ENCODE measurements around the gene DUSP1. TPM values are rescaled to one million over a fixed set of nuclear protein-coding genes. Genes with fewer than 3 reads are reported as not detected.

Gene DUSP1
- total RNA-seq, 1 experiment from 2014 or later: 16.6 TPM

GRCh38 chr5:172800088-172800551, 29.1 kb upstream of the DUSP1 start:
- BruUV-seq (replicated peaks): no TSS peak
- peaks cover 7 to 50% of the 10 kb centered on the region in 2 experiments; a peak in 3 of 4 replicates for H3K4me1 ChIP-seq (ENCODE audit: control insufficient read depth in 1 of 2, insufficient read depth in 2 of 2, low read length in 2 of 2)
- POLR2A ChIA-PET: interaction anchor here (1.4 to 1.6 kb wide), 2 partner anchors 22 to 29 kb away, joined by 4 to 5 read pairs; partner anchors contain the start of gene DUSP1
- no peaks in the 10 kb centered on the region for H3K79me2 ChIP-seq (ENCODE audit: insufficient read depth, low read length)
- no peak overlapping the region for H3K4me2 ChIP-seq (ENCODE audit: low read length)
- RAD21 ChIA-PET (ENCODE audit: low non-redundant PET in 1 of 2, low total read pairs in 2 of 2, uncharacterized antibody in 2 of 2, unreplicated experiment in 2 of 2): no interaction called here
- CTCF ChIA-PET: interaction anchor here (0.9 to 1.4 kb wide), 2 partner anchors 28 to 83 kb away, joined by 3 read pairs; no protein-coding TSS in a partner anchor
- no peaks in the 10 kb centered on the region for H3K9me2 ChIP-seq (ENCODE audit: insufficient read depth)
- H3K4me3 ChIP-seq (replicated peaks in 1 of 2; ENCODE audit: low read depth in 1 of 2, low read length in 2 of 2): no peak overlapping the region
- no peaks in the 10 kb centered on the region for H4K20me1 ChIP-seq (ENCODE audit: insufficient read depth)
- intact Hi-C loops (cut with micrococcal nuclease): no loop called here
- no peak for DNase-seq (ENCODE audit: low read depth, low spot score)
- no peaks in the 10 kb centered on the region for H3K36me3 ChIP-seq (ENCODE audit: control insufficient read depth in 1 of 2, insufficient read depth in 2 of 2, low read length in 2 of 2)
- H3K27me3 ChIP-seq (ENCODE audit: insufficient read depth, low read length): no peaks in the 10 kb centered on the region
- no peak overlapping the region for H3K9ac ChIP-seq (ENCODE audit: low read length)
- no peak overlapping the region for H2AFZ ChIP-seq (ENCODE audit: low read depth, low read length, poor library complexity, severe bottlenecking)
- H3K9me3 ChIP-seq (ENCODE audit: control insufficient read depth in 1 of 2, insufficient read depth in 1 of 2, low read depth in 1 of 2, low read length in 2 of 2): no peaks in the 10 kb centered on the region
- H3K27ac ChIP-seq (ENCODE audit: low read depth, low read length): no peak overlapping the region
- no peak for TF ChIP-seq CEBPB (IDR thresholded peaks at IDR 0.05; ENCODE audit: low read depth)
- ATAC-seq: no peak

DNA sequence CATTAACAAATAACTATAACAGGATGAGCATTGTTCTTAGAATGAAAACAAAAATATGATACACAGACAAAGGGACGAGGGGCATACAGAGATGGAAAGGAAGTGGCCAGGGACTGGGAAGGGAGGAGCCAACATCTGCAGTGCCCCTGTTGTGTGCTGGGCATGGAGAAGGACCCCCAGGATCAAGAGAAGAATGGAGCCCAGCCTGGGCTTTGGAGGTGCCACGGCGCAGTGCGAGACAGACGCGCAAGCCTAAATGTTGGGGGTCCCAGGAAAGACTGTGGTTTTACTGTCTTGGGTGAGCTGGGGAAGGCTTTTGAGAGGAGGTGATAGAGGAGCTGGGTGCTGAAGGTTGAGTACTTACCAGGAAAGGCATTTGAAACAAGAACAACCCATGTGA, 28.4 kb upstream of the DUSP1 start:
- DNase-seq (ENCODE audit: low read depth, low spot score) (no peak), ATAC-seq (no peak)
- Histone ChIP-seq H3K9ac (ENCODE audit: low read length) (no peak overlapping the region), H2AFZ (ENCODE audit: low read depth, low read length, poor library complexity, severe bottlenecking) (no peak overlapping the region), H3K9me2 (ENCODE audit: insufficient read depth) (no peaks in the 10 kb centered on the region), H3K27me3 (ENCODE audit: insufficient read depth, low read length) (no peaks in the 10 kb centered on the region), H3K4me2 (ENCODE audit: low read length) (no peak overlapping the region), H4K20me1 (ENCODE audit: insufficient read depth) (no peaks in the 10 kb centered on the region), H3K36me3 (ENCODE audit: control insufficient read depth in 1 of 2, insufficient read depth in 2 of 2, low read length in 2 of 2) (no peaks in the 10 kb centered on the region), H3K9me3 (ENCODE audit: control insufficient read depth in 1 of 2, insufficient read depth in 1 of 2, low read depth in 1 of 2, low read length in 2 of 2) (no peaks in the 10 kb centered on the region), H3K4me1 (ENCODE audit: control insufficient read depth in 1 of 2, insufficient read depth in 2 of 2, low read length in 2 of 2) (peaks cover 7 to 51% of the 10 kb centered on the region in 2 experiments; a peak in 3 of 4 replicates), H3K27ac (ENCODE audit: low read depth, low read length) (no peak overlapping the region), H3K79me2 (ENCODE audit: insufficient read depth, low read length) (no peaks in the 10 kb centered on the region), H3K4me3 (replicated peaks in 1 of 2; ENCODE audit: low read depth in 1 of 2, low read length in 2 of 2) (no peak overlapping the region)
- ChIA-PET POLR2A (interaction anchor here (1.4 kb wide), 1 partner anchor 28 kb away, joined by 5 read pairs; the partner anchor contains the start of gene DUSP1), RAD21 (ENCODE audit: low non-redundant PET in 1 of 2, low total read pairs in 2 of 2, uncharacterized antibody in 2 of 2, unreplicated experiment in 2 of 2) (no interaction called here), CTCF (no interaction called here)
- TF ChIP-seq SIN3A (IDR thresholded peaks at IDR 0.05; ENCODE audit: low read depth): no peak
- intact Hi-C loops (cut with micrococcal nuclease): no loop called here
- BruUV-seq (replicated peaks): no TSS peak

Measured in HCT116 (cell line).